HepG2 (cell line): ENCODE measurements around the gene BRPF1. TPM values are rescaled to one million over a fixed set of nuclear protein-coding genes. Genes with fewer than 3 reads are reported as not detected.

Source experiments
- ATAC-seq: fragments of 200-7000 bp; cut with Tn5 transposase; 3 replicates; pipeline ENCODE4 v1.9.1; 2020; ENCODE audit warnings: mild to moderate bottlenecking, moderate library complexity
- BruUV-seq: library from RNA; stranded (reverse); fragments of 400-500 nt; replicated peaks from 2 replicates; lab custom pipeline; 2021; lab: Mats Ljungman, UMichigan
- CTCF ChIA-PET: fragments of 300-600 bp; formaldehyde crosslinking; extraction: SDS; loops from one replicate; lab custom pipeline; 2021; ENCODE audit warnings: low total read pairs, inconsistent platforms, low intra/inter-chr PET ratio; lab: Yijun Ruan, JAX
- POLR2A ChIA-PET: fragments of 350-600 bp; sonication (Branson Sonifier 250); formaldehyde crosslinking; loops from one replicate; lab custom pipeline; 2020; ENCODE audit warnings: antibody characterized with exemption, inconsistent platforms; lab: Yijun Ruan, JAX
- DNase-seq: peaks from one replicate; pipeline ENCODE4 v3.0.0-alpha.2; 2015; ENCODE audit warnings: low spot score
- FAIRE-seq: peaks from 3 replicates; lab custom pipeline; 2011; peaks lifted over from hg19 to GRCh38; lab: Jason Lieb, UNC
- H2AFZ ChIP-seq: one replicate; pipeline ENCODE4 v1.6.1; 2011; ENCODE audit warnings: low read length, inconsistent platforms
- H3K27ac ChIP-seq: fragments of 300-600 bp; 3 replicates; pipeline ENCODE4 v1.8.0; 2011; ENCODE audit warnings: mixed run types, mild to moderate bottlenecking, mixed read lengths, low read length, inconsistent platforms; ENCODE audit not compliant: insufficient read depth; ENCODE audit errors: extremely low read length
- H3K27me3 ChIP-seq, 2 experiments: fragments of 200-600 bp in 1 of 2; 2 replicates in 1 of 2; 3 replicates in 1 of 2; pipeline versions ENCODE4 v1.6.0 to v1.8.0; 2011; ENCODE audit warnings: low read length in 2 of 2, mild to moderate bottlenecking in 2 of 2, moderate library complexity in 2 of 2, inconsistent platforms in 1 of 2; ENCODE audit not compliant: insufficient read depth in 2 of 2, control insufficient read depth in 1 of 2
- H3K36me3 ChIP-seq, 2 experiments: fragments of 200-600 bp in 1 of 2; replicated peaks in 1 of 2; 2 replicates in 1 of 2; 3 replicates in 1 of 2; pipeline versions ENCODE4 v1.5.1 to v1.8.0; 2011; ENCODE audit warnings: low read length in 2 of 2, inconsistent platforms in 1 of 2; ENCODE audit not compliant: insufficient read depth in 2 of 2, control insufficient read depth in 1 of 2
- H3K4me1 ChIP-seq: 2 replicates; pipeline ENCODE4 v1.5.1; 2012; ENCODE audit warnings: low read length, inconsistent platforms; ENCODE audit not compliant: insufficient read depth
- H3K4me2 ChIP-seq: 2 replicates; pipeline ENCODE4 v1.6.0; 2011; ENCODE audit warnings: low read depth, low read length, inconsistent platforms
- H3K4me3 ChIP-seq, 3 experiments: fragments of 200-600 bp in 1 of 3; sonication (generic), shearing (Covaris generic) in 1 of 3; replicated peaks in 1 of 3; 2 replicates each; pipeline ENCODE4 v1.5.1; 2011 to 2016; ENCODE audit warnings: low read length in 3 of 3, inconsistent platforms in 2 of 3, low read depth in 2 of 3, mild to moderate bottlenecking in 2 of 3, control low read depth in 1 of 3, mixed read lengths in 1 of 3; ENCODE audit not compliant: insufficient read depth in 1 of 3
- H3K79me2 ChIP-seq: one replicate; pipeline ENCODE4 v1.6.1; 2011; ENCODE audit warnings: low read length, inconsistent platforms; ENCODE audit not compliant: insufficient read depth
- H3K9ac ChIP-seq: 2 replicates; pipeline ENCODE4 v1.6.0; 2011; ENCODE audit warnings: mild to moderate bottlenecking, low read depth, low read length, inconsistent platforms; ENCODE audit not compliant: insufficient read depth
- H3K9me3 ChIP-seq: 2 replicates; pipeline ENCODE4 v1.5.1; 2012; ENCODE audit warnings: mild to moderate bottlenecking, low read length
- H4K20me1 ChIP-seq: 2 replicates; pipeline ENCODE4 v1.6.0; 2011; ENCODE audit warnings: inconsistent platforms, mild to moderate bottlenecking, low read length, moderate library complexity; ENCODE audit not compliant: insufficient read depth
- CBX1 ChIP-seq: IDR thresholded peaks from one replicate; pipeline ENCODE4 v1.6.1; 2016; ENCODE audit warnings: antibody characterized with exemption, low read depth
- ESRRA ChIP-seq: sonication (generic); formaldehyde crosslinking; IDR thresholded peaks from 2 replicates; pipeline ENCODE4 v1.5.1; 2020; ENCODE audit warnings: mild to moderate bottlenecking, low read depth, missing genetic modification reagents
- MED13 ChIP-seq: sonication (generic); formaldehyde crosslinking; IDR thresholded peaks from 2 replicates; pipeline ENCODE4 v1.5.0; 2020; ENCODE audit warnings: missing genetic modification reagents
- PAWR ChIP-seq: sonication (generic); formaldehyde crosslinking; IDR thresholded peaks from 2 replicates; pipeline ENCODE4 v1.4.0; 2020; ENCODE audit warnings: missing genetic modification reagents, mild to moderate bottlenecking, borderline replicate concordance
- SALL1 ChIP-seq: sonication (generic); formaldehyde crosslinking; IDR thresholded peaks from 2 replicates; pipeline ENCODE4 v1.8.0; 2022; ENCODE audit warnings: mild to moderate bottlenecking, missing genetic modification reagents
- SAP130 ChIP-seq: IDR thresholded peaks from 2 replicates; pipeline ENCODE4 v1.6.1; 2016; ENCODE audit warnings: low read depth
- XRCC5 ChIP-seq: fragments of 200-400 bp; formaldehyde crosslinking; optimal IDR thresholded peaks from 2 replicates; pipeline ENCODE3; 2017; ENCODE audit warnings: mild to moderate bottlenecking, low read length
- ZNF263 ChIP-seq: sonication (generic); formaldehyde crosslinking; IDR thresholded peaks from 2 replicates; pipeline ENCODE4 v1.4.0; 2020; ENCODE audit warnings: missing genetic modification reagents
- WGBS: methylation state at CpG from one replicate; pipeline ENCODE4 v1.1.6; 2017; ENCODE audit warnings: low lambda C conversion rate; 5-methylcytosine and 5-hydroxymethylcytosine counted together
- in situ Hi-C: cut with HindIII; loops from 2 replicates; pipeline ENCODE4 v1.10.0; 2017; ENCODE audit warnings: low pct_unique_long_range_greater_than_20kb; ENCODE audit not compliant: extremely low pct_ligation_motif_present
- intact Hi-C: fragments of 100-400 bp; cut with micrococcal nuclease; formaldehyde crosslinking; loops from one replicate; pipeline ENCODE4 v1.10.0; 2022; ENCODE audit not compliant: unreplicated experiment
- polyA plus RNA-seq, 8 experiments: library from polyadenylated mRNA; depleted of rRNA in 3 of 8; stranded (reverse) in 7 of 8; unstranded in 1 of 8; fragments of >200 nt; fragmentation: Illumina TruSeq in 4 of 8; extraction: Trizol in 4 of 8; gene quantifications; 2 replicates each; pipeline versions ENCODE4 v1.2.1 to v1.2.3, GENCODE V29; 2011 to 2016; ENCODE audit warnings: low read depth in 4 of 8, missing spikeins in 1 of 8, mixed read lengths in 1 of 8; ENCODE audit not compliant: insufficient read depth in 1 of 8
- total RNA-seq, 5 experiments: library from RNA; depleted of rRNA; stranded (reverse); fragments of >200 nt; fragmentation: Illumina TruSeq; extraction: Trizol; gene quantifications; 2 replicates each; pipeline ENCODE4 v1.2.3, GENCODE V29; 2016; ENCODE audit warnings: low read depth in 1 of 5
- TF ChIP-seq, protein P1 (sequence below): IDR thresholded peaks from 2 replicates; pipeline ENCODE4 v1.6.1; 2016; ENCODE audit warnings: missing genetic modification reagents, missing compliant biosample characterization
- TF ChIP-seq, protein P2 (sequence below): sonication (generic); formaldehyde crosslinking; IDR thresholded peaks from 2 replicates; pipeline ENCODE4 v1.5.1; 2020; ENCODE audit warnings: mild to moderate bottlenecking, moderate library complexity, missing genetic modification reagents

The BRPF1 gene
- total and polyA plus RNA-seq, 2 of the 13 experiments (the other 11 are each of a cell fraction or from before 2014, with no cell fraction given) = 7.3 to 10.0 TPM

DNA sequence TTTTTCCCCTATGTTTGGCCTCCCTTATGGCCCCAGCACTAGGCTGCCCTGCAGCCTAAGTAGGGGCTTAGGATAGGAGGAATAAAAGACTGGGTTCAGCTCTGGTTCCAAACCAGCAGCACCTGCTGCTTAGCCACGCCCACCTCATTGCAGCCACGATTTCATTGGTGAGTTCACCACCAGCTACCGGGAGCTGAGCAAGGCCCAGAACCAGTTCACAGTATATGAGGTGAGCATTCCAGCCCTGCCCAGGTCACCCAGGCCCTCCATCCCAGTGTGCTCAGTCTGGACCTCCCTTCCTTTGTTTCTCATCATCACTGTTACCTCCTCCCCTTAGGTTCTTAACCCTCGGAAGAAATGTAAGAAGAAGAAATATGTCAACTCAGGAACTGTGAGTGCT lies 16.4 kb upstream of the BRPF1 start:
- Histone ChIP-seq H3K79me2 (no peaks in the 10 kb centered on the region), H3K9ac (no peak overlapping the region), H3K4me3 (no peak overlapping the region), H4K20me1 (no peaks in the 10 kb centered on the region), H3K36me3 (no peaks in the 10 kb centered on the region), H3K4me2 (peak overlapping the region; percentile 41; the same call in 1 of the 2 replicates), H3K27ac (no peak overlapping the region), H3K9me3 (no peaks in the 10 kb centered on the region), H3K27me3 (peaks cover 5 to 27% of the 10 kb centered on the region in 2 experiments; a peak in 4 of 5 replicates), H2AFZ (no peak overlapping the region), H3K4me1 (peaks cover 12% of the 10 kb centered on the region)
- FAIRE-seq = no peak
- intact Hi-C loops = no loop called here
- ChIA-PET POLR2A (no interaction called here), CTCF (interaction anchor here (1.8 kb wide), 1 partner anchor 12 kb away, joined by 8 read pairs; no protein-coding TSS in a partner anchor)
- BruUV-seq = no TSS peak
- WGBS = 17% methylated on average over 4 of the region's 4 CpGs
- TF ChIP-seq PAWR (CRISPR knock-in tag) = no peak
- TF ChIP-seq ESRRA (CRISPR knock-in tag) = no peak
- peak; percentile 47 for TF ChIP-seq ZNF263 (CRISPR knock-in tag)
- ATAC-seq = peak; percentile 61
- no peak for DNase-seq
- in situ Hi-C loops = no loop called here

DNA sequence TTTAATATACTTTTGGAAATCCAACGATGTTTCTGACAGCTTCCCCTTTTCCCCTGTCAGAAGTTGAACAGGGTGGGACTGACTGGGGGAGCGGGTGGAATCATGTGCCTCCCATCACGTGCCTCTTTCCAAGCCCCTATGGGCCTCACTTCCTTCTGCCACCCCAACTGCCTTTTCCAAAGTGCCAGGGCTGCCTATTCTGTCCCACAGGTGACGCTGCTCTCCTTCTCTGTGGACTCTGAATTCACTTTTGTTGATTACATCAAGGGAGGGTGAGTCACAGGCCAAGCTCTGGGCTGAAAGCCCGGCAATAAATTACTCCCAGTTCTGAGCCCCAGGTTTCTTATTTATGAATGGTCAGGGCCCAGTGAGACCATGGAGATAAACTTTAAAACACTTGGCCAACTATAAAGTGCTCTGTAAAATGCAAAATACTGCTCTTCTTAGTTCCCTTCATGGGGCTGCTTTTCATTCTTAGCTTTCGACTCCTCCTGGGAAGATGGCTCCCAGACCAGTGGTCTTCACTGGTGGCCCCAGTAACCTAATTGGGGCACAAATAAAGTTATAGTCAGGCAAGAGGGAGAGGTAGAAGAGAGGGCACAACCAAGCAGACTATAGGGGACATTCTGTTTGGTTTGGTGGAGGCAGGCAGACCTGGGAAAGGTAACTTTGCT lies 15.6 kb upstream of the BRPF1 start:
- Histone ChIP-seq H3K9me3 (no peaks in the 10 kb centered on the region), H4K20me1 (no peaks in the 10 kb centered on the region), H3K27ac (no peak overlapping the region), H3K36me3 (no peaks in the 10 kb centered on the region), H3K79me2 (no peaks in the 10 kb centered on the region), H3K9ac (no peak overlapping the region), H3K4me3 (no peak overlapping the region), H3K4me1 (peaks cover 12% of the 10 kb centered on the region), H2AFZ (no peak overlapping the region), H3K27me3 (peaks cover 5 to 29% of the 10 kb centered on the region in 2 experiments; a peak in 4 of 5 replicates), H3K4me2 (peak overlapping the region; percentile 44)
- intact Hi-C loops (no loop called here), in situ Hi-C loops (no loop called here)
- DNase-seq (peak; percentile 75), FAIRE-seq (peak; percentile 37), ATAC-seq (peak; percentile 97)
- CTCF ChIA-PET = interaction anchor here (1.8 kb wide), 1 partner anchor 11 kb away, joined by 8 read pairs; no protein-coding TSS in a partner anchor
- WGBS = 17% methylated on average over 6 of the region's 6 CpGs
- BruUV-seq = no TSS peak
- POLR2A ChIA-PET = interaction anchor here (0.6 to 1.3 kb wide), 2 partner anchors 149 to 534 kb away, joined by 4 read pairs; no protein-coding TSS in a partner anchor
- TF ChIP-seq SAP130 (CRISPR knock-in tag) = peak; percentile 72
- peak; percentile 23; the same call in 1 of the 2 replicates for TF ChIP-seq SALL1 (CRISPR knock-in tag)
- TF ChIP-seq XRCC5 = peak; percentile 70
- TF ChIP-seq, protein P1, sequence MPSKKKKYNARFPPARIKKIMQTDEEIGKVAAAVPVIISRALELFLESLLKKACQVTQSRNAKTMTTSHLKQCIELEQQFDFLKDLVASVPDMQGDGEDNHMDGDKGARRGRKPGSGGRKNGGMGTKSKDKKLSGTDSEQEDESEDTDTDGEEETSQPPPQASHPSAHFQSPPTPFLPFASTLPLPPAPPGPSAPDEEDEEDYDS (CRISPR knock-in tag) = peak; percentile 26; the same call in 1 of the 2 replicates
- no peak for TF ChIP-seq MED13 (CRISPR knock-in tag)
- no peak for TF ChIP-seq CBX1
- TF ChIP-seq, protein P2, sequence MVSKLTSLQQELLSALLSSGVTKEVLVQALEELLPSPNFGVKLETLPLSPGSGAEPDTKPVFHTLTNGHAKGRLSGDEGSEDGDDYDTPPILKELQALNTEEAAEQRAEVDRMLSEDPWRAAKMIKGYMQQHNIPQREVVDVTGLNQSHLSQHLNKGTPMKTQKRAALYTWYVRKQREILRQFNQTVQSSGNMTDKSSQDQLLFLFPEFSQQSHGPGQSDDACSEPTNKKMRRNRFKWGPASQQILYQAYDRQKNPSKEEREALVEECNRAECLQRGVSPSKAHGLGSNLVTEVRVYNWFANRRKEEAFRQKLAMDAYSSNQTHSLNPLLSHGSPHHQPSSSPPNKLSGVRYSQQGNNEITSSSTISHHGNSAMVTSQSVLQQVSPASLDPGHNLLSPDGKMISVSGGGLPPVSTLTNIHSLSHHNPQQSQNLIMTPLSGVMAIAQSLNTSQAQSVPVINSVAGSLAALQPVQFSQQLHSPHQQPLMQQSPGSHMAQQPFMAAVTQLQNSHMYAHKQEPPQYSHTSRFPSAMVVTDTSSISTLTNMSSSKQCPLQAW (CRISPR knock-in tag) = peak; percentile 61; the same call in 1 of the 2 replicates
